GM21367 (cell line): ENCODE results near the gene P4HA2.
"Not testable (repeated sequence)": the region's sequence is repeated elsewhere in the genome, so short reads cannot be mapped to it uniquely, and the experiment has no call there.

ENCODE experiments used
- ATAC-seq: cut with Tn5 transposase; IDR thresholded peaks from one replicate; pipeline ENCODE4 v1.9.1; 2021; ENCODE audit not compliant: unreplicated experiment

P4HA2 gene

DNA sequence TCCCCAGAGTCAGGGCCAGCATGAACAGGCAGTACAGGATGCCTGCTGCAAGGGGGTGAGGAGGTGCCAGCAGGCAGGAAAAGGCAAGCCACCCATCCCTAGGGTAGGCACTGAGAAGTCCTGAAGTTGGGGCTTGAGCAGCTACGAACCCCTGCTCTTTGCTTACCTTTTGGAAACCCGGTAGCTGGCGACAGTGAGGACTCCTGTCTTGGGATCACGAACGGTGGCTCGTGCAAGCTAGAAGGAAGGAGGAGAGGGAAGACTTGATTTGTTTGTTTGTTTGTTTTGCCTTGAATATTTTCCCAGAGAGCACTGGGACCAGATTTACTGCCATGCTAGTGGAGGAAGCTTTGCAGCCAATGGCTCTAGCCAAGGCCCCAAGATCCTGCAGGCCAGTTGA is 23.7 kb downstream of the P4HA2 start:
- no peak for ATAC-seq

DNA sequence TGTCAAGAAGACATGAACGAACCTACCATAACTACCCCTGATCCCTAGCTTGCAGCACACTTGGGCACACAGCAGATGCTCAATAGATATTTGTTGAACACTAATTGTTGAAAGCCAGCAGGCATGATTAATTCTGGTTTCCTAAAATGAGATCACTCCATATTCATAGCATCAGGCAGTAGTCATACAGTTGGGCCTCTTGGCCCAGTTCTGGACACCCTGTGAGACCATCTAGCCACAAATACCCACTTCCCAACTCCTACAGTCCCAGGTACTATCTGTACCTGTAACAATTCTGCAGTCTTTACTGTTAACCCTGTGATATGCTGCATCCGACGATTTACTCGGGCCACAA is 24.2 kb downstream of the P4HA2 start:
- no peak for ATAC-seq

DNA sequence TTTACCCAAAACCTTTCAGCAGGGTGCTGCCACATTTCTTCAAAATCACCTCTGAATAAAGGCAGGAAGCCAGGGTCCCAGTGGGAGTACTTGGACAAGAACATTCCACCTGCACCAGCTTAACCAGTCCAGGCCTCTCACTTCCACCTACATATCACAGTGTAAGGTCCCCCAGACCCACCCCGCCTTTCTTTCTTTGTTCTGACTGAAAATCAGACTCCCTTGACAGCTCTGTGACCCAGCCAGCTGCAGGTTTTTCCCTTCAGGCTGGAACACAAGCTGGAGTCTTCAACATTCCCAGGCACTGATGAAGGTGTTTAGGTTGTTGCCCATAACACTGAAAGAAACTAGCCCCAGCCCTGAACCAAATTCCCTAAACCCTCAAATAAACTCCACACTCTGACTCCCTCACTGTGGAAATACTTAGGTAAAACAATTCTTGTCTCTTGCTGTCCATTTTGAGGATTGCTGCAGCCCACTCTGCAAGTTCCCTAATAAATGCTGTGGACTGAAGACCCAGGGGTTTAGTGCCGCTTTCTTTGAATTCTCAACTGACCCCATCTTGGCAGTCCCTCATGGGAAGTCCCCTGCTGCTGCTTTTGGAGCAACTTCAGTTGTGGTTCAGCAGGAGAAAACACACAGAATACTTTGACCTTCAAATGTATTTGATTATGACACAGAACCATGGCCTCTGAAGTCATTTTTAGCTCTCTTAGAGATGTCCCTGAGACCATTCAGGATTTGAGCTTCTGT is 24.8 kb downstream of the P4HA2 start:
- no peak for ATAC-seq

DNA sequence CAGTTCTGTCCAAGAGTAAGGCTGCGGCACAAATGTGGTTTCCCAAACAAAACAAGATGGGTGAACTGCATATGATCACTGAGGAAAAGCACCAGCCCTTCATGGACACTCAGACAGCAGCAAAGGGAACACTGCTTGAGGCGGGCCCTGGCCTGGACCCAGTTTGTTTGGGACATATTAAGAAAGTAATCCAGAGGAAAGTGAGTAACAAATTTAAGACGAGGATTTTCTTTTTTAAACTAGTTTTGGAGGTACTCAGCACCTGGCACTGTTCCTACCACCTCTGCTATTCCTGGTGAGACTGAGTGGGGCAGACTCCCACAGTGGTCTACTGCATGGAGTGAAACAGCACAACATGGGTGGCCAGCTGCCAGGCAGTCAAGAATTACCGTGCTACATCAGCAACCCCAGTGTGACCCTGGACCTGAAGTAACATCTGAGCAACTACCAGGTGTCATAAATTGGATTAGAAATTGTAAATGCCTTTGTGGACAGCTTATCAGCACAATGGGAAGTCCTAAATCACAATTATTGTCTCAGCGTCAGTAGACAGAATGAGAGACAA is 28.5 kb downstream of the P4HA2 start:
- ATAC-seq: no peak

DNA sequence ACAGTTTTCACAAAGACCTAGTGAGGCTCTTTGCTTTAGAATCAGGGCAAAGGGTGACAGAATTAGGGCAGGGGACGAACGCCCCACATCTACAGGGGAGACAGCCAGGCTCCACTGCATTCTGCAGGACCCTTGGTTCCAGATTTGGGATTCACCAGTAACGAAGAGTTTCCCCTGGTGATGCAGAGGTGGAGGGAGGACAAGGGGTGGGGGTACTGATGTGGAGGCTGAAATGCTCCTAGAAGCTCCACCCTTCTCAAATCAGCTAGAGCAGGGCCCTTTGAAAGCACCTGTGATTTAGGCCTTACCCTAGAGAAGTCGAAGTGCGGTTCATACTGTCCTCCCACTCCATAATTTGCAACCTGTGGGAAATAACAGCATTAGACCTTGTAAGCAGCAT is 29.1 kb downstream of the P4HA2 start:
- ATAC-seq: no peak

DNA sequence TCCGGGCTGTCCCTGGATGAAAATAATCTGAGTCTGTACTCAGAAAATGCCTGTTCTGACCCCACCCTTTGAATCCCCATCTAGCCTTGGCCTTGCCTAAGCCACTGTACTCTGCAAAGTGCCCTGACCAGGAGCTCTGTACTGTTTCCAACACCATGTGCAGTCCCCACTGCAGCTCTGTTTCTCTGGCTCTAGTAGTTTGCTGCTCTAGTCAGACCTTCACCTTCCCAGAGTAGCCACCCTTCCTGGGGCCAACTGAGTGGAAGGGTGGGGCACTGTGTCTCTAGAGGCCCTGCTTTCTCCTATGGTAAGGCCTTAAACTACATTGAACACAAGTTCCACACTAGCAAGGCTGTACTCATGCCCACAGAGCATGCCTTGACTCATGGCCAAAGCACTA is 31.9 kb downstream of the P4HA2 start:
- no peak for ATAC-seq

DNA sequence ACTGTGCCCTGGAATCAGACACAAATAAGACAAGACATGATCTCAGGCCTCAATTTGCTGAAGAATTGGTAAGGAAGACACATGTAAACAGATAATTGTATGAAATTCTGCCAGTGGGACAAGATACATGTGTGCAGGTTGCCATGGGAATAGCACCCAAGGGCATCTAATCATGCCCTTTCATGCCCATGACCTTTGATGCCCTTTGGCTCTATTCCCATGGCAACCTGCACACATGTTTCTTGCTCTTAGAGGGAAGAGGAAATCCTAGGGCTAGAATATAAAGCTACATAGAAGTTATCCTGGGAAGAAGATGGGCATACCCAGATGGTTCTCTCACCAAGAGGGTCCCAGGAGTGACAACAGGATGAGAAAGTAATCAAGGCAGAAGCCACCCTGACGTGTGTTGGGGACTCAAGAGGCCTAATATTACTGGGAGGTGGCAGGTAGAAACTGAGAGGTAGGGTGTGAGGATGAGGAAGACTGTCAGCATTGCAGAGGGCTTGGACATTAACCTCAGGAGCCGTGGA is 34.4 kb downstream of the P4HA2 start:
- no peak for ATAC-seq

DNA sequence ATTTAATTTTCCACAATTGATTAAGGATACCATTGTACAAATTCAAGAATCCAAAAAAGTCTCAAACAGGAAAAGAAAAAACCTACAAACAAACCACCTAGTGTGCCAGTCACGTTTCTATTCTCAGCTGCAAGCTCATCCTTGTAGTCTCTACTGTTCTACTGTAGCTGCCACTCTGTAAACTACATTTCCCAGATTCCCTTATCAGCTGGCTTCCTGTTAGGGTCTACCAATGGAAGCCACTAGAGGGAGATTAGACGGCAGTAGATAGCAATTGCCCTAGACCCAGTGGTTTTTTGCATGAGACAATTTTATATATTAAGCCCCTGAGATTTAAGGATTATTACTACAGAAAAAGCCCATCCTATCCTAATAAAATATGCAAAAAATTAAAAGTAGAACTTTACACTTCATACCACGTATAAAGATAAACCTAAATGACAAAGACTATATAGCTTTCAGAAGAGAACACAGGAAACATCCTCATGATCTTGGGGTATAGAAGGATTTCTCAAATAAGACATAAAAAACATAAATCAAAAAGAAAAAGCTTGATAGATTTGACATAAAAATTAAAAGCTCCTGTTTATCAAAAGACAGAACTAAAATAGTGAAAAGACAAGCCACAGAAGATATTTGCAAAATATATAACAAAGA is 37.4 kb downstream of the P4HA2 start:
- ATAC-seq: peak; percentile 98

DNA sequence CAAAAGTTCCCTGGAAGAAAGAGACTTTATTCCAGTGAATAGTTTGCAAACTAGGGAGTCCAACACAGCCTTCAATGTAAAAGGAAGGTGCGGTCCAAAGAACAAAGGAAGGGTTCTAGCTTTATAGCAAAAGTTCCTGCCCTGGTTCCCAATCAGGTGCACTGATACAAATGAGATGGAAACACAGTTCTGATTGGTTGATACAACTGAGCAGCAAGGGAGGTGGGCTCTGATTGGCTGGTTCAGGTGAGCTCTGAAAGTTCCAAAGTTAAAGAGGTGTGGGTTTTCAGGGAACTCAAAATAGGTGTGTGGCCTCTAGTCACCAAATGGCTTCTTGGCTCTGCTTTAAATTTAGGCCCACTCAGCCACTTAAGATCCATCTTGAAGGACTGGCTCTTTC is 43.1 kb downstream of the P4HA2 start:
- no peak for ATAC-seq

DNA sequence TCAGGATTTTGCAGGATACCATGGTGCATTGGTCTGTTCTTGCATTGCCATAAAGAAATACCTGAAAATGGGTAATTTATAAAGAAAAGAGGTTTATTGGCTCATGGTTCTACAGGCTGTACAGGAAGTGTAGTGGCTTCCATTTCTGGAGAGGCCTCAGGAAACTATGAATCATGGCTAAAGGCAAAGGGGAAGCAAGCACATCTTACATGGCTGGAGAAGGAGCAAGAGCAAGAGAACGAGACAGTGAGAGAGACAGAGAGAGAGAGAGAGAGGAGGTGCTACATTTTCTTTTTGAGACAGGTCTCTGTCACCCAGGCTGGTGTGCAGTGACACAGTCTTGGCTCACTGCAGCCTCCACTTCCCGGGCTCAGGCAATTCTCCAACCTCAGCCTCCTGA is 43.9 kb downstream of the P4HA2 start:
- ATAC-seq: no peak

DNA sequence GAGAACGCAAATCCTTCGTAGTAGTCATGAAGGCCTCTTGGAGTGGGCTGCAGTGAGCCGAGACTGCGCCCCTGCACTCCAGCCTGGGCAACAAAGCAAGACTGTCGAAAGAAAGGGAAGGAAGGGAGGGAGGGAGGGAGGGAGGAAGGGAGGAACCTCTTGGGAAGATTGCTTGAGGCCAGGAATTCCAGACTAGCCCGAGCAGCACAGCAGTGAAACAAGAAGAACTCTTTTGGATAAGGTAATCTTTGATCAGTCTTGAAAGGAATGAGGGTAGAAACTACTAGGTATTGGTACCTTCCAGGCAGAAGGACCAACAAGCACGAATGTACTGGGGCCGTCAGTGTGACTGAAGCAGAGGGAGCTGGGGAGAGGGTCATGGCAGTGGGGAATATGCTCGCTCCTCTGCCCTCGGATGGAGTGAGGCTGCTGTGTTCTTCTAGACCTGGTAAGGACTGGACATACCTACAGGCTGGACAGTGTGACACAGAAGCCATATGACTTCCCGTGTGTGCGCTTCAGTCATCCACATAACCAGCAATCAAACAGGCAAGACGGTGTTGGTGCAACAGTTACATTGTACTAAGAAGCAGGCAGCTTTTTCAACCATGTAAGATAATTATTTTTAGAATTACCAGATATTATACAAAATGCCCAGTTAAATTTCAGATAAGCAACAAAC is 45.2 kb downstream of the P4HA2 start:
- ATAC-seq: no peak

DNA sequence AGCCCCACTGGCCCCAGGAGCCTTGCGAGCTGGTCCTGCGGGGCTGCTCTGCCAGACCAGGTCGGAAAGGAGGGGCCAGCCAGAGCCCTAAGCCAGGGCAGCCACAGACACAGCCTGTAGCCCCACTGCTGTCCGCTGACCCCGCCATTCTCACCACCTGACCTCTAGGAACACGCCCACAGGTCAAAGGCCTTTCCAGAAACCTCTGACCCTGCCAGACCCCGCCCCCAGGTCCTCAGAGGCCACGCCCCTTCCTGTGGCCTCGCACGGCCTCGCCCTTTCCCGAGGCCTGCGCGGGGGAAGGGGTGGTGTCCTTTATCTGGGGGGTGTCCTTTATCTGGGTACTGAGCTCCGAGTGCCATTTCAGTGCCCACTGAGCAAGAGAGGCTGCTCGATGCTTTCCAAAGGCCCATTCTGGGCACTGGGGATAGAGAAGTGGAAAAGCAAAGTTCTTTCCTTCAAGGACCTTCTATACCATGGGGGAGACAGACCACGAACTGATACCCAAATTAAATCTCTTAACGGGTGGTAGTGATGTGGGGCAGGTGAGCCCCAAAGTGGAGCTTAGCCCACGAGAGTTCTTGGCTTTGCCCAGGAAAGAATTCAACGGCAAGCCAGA is 46.5 kb downstream of the P4HA2 start:
- no peak for ATAC-seq

DNA sequence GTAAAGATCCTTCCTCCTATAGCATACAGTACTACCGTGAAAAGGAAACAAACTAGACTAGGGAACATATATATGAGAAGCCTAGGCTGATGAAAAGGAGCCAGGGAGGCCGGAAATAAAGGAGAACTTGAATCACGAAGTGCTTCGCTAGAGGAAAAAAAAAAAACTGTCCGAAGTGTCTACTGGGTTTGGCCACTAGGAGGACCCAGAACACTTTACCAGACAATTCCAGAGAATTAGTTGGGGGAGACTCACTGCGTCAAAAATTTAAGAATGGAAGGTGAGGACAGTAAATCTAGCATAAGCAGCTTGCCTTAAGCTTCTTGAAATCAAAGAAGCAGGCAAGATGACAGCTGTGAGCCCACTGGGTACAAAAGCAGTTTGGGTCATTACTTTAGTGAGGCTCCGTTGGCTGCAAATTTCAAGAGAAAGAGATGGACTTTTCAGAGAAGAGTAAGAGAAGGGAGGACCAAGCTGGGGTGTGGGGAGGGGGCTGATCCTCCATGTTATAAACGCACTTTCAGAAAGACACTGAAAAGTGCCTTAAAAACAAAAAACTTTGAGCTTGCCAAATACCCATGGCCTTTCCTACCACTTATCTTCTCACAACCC is 47.4 kb downstream of the P4HA2 start:
- no peak for ATAC-seq

DNA sequence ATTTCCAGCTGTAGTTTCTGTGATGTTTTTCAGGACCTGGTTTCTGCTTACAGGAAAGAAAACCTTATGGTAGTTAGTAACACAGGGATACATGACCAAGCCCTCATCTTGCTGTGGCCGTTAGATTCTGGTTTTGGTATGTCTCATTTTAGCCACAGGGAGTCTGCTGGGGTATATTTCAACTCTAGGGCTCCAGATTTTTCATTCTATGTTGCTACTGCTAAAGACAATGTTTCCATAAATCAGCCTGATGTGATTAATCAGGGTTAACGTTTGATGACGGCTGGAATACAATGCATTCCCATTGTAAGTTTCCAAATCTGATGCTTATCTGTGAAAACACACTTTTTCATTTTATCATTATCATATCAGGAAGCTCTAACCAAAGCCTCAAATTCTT is 48.2 kb downstream of the P4HA2 start:
- ATAC-seq: no peak

DNA sequence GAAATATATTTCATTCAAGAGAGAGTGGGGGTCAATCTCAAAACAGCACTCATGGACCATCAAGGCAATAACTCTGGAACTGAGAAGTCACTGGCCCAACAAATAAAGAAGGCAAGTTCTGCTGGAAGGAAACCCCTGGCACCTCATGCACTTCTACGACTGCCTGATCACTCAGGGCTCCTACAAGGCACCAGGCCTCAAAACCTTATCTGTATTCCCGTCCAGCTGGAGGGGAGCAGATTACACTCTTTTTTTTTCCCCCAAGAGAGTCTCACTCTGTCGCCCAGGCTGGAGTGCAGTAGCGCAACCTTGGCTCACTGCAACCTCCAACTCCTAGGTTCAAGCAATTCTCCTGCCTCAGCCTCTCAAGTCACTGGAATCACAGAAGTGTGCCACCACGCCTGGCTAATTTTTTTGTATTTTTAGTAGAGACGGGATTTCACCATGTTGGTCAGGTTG is 49.9 kb downstream of the P4HA2 start:
- no peak for ATAC-seq

DNA sequence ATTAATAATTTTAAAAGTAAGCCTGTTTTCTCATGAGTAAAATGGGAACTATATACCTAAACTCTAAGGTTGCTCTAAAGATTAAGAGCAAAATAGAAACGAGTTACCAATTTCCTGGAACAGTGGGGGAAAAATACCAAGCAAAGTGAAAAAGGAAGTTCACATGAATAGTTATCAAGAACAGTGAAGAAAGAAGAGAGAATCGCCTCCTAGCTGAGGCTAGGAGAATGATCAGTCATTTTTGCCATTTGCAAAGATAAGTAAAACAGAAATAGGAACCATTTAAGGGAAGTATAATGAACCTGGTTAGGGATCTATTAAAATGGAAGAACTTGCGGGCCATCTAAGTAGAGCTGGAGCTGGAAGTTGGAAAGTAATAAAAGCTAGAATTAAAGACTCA is 50.7 kb downstream of the P4HA2 start:
- ATAC-seq: no peak

DNA sequence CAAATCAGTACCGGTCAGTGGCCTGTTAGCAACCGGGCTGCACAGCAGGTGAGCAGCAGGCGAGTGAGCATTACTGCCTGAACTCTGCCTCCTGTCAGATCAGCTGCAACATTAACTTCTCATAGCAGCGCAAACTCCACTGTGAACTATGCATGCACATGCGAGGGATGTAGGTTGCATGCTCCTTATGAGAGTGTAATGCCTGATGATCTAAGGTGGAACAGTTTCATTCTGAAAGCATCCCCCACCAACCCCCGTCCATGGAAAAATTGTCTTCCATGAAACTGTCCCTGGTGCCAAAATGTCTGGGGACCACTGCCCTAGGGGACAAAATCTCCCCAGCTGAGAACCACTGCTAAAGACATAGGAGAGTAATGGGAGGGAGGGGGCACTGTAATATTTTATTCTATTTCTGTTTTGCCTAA is 51.1 kb downstream of the P4HA2 start:
- ATAC-seq: no peak

DNA sequence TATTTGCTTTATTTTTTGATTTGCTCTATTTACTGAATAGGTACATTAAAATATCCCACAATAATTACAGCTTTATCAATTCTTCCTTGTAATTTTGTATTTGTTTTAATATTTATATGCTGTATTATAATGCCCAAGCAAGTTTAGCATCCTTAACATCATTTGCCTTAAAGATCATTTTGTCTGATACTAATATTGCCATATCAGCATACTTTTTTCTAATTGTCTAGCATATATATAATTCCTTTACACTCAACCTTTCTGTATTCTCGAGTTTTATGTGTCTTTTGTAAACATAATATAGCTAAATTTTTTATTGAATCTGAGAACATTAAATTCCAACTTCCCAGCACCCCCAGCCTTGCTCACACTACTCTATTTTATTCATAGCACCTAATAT is 64.7 kb downstream of the P4HA2 start:
- no peak for ATAC-seq

DNA sequence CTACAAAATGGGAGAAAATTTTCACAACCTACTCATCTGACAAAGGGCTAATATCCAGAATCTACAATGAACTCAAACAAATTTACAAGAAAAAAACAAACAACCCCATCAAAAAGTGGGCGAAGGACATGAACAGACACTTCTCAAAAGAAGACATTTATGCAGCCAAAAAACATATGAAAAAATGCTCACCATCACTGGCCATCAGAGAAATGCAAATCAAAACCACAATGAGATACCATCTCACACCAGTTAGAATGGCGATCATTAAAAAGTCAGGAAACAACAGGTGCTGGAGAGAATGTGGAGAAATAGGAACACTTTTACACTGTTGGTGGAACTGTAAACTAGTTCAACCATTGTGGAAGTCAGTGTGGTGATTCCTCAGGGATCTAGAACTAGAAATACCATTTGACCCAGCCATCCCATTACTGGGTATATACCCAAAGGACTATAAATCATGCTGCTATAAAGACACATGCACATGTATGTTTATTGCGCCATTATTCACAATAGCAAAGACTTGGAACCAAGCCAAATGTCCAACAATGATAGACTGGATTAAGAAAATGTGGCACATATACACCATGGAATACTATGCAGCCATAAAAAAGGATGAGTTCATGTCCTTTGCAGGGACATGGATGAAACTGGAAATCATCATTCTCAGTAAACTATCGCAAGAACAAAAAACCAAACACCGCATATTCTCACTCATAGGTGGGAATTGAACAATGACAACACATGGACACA is 65.9 kb downstream of the P4HA2 start:
- ATAC-seq: not testable (repeated sequence)

DNA sequence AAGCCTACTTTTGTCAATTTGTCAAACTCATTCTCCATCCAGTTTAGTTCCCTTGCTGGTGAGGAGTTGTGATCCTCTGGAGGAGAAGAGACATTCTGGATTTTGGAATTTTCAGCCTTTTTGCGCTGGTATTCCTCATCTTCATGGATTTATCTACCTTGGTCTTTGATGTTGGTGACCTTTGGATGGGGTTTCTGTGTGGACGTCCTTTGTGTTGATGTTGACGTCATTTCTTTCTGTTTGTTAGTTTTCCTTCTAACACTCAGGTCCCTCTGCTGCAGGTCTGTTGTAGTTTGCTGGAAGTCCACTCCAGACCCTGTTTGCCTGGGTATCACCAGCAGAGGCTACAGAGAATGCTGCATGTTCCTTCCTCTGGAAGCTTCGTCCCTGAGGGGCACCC is 71.2 kb downstream of the P4HA2 start:
- ATAC-seq: no peak
